Upper lobe of right lung (tissue), 1 donor: ENCODE results near the gene LPP. TPM values are rescaled to one million over a fixed set of nuclear protein-coding genes. Genes with fewer than 3 reads are reported as not detected.

Source experiments
- ATAC-seq: fragments of 200-7000 bp; cut with Tn5 transposase; one replicate; pipeline ENCODE4 v1.9.1; 2020; ENCODE audit warnings: mild to moderate bottlenecking, moderate library complexity
- DNase-seq: peaks from one replicate; pipeline ENCODE4 v3.0.0-alpha.2; 2020
- H3K27ac ChIP-seq: fragments of 200-600 bp; one replicate; pipeline ENCODE4 v1.8.0; 2022
- H3K27me3 ChIP-seq: fragments of 200-600 bp; one replicate; pipeline ENCODE4 v1.8.0; 2022; ENCODE audit warnings: mild to moderate bottlenecking
- H3K36me3 ChIP-seq: fragments of 200-600 bp; one replicate; pipeline ENCODE4 v1.8.0; 2022
- H3K4me1 ChIP-seq: fragments of 200-600 bp; one replicate; pipeline ENCODE4 v1.8.0; 2022
- H3K4me3 ChIP-seq: fragments of 200-600 bp; one replicate; pipeline ENCODE4 v1.8.0; 2022; ENCODE audit warnings: mild to moderate bottlenecking
- H3K9me3 ChIP-seq: fragments of 200-600 bp; one replicate; pipeline ENCODE4 v1.8.0; 2022
- intact Hi-C: fragments of 100-400 bp; cut with DNase I; formaldehyde crosslinking; loops from one replicate; pipeline ENCODE4 v1.11.0; 2022
- total RNA-seq: library from RNA; stranded (reverse); fragmentation: NEBNext Ultra II Directional; extraction: Animal tissue kit (Norgen Biotek cat#: 25700); gene quantifications from one replicate; pipeline ENCODE4 v1.2.1, GENCODE V29; 2021
- TF ChIP-seq, protein P1 (sequence below): fragments of 200-600 bp; IDR thresholded peaks from one replicate; pipeline ENCODE4 v1.8.0; 2022; ENCODE audit warnings: antibody characterized with exemption
- donor health status: DM: no; HTN: yes; CAD: no; lungs with severe emphysema.

Gene LPP
- total RNA-seq, 1 donor from 2014 or later: 191 TPM

DNA sequence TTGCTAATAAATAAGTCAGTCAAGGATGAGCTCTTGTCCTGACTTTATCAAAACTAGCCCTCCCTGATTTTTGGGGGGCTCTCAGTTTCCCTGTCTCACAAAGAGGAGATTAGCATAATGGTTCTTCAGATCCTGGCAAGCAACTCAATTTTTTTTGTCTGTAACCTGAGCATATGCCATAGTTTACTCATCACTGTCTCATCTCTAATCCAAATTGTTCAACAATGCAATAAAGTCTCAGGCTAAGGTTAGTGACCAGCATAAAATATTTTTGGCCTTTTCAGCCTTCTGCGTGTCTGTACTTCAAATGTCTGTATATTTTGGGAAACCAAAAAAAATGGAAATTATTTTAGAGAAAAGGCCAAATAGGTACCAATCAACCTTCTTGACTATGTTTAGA lies 552.2 kb downstream of the LPP start:
- Histone ChIP-seq H3K36me3 (no peaks in the 10 kb centered on the region), H3K27ac (no peak overlapping the region), H3K4me3 (no peak overlapping the region), H3K27me3 (no peaks in the 10 kb centered on the region), H3K9me3 (no peaks in the 10 kb centered on the region), H3K4me1 (peaks cover 9% of the 10 kb centered on the region)
- TF ChIP-seq, protein P1, sequence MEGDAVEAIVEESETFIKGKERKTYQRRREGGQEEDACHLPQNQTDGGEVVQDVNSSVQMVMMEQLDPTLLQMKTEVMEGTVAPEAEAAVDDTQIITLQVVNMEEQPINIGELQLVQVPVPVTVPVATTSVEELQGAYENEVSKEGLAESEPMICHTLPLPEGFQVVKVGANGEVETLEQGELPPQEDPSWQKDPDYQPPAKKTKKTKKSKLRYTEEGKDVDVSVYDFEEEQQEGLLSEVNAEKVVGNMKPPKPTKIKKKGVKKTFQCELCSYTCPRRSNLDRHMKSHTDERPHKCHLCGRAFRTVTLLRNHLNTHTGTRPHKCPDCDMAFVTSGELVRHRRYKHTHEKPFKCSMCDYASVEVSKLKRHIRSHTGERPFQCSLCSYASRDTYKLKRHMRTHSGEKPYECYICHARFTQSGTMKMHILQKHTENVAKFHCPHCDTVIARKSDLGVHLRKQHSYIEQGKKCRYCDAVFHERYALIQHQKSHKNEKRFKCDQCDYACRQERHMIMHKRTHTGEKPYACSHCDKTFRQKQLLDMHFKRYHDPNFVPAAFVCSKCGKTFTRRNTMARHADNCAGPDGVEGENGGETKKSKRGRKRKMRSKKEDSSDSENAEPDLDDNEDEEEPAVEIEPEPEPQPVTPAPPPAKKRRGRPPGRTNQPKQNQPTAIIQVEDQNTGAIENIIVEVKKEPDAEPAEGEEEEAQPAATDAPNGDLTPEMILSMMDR: no peak
- no peak for DNase-seq
- no peak for ATAC-seq
- intact Hi-C loops: no loop called here

DNA sequence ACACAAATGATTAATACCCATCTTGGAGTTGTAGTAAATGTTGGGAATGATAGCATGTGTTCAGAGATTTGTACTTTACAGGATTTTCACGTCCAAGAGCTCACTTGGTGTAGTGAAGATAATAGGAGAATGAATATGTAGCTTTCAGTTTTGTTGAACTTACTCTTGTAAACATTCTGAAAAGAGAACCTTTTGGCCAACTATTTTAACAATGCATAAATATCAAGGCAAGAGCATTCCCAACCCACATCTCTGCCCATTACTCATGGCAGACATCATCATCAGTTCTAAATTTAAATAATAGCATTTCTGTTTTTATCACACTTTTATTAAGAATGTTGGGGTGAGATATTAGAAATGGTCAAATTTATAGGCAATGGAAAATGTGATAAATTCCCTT lies 552.6 kb downstream of the LPP start:
- Histone ChIP-seq H3K4me3 (no peak overlapping the region), H3K36me3 (no peaks in the 10 kb centered on the region), H3K27me3 (no peaks in the 10 kb centered on the region), H3K9me3 (no peaks in the 10 kb centered on the region), H3K27ac (no peak overlapping the region), H3K4me1 (peaks cover 12% of the 10 kb centered on the region)
- ATAC-seq (no peak), DNase-seq (no peak)
- TF ChIP-seq, protein P1: no peak
- intact Hi-C loops: no loop called here

DNA sequence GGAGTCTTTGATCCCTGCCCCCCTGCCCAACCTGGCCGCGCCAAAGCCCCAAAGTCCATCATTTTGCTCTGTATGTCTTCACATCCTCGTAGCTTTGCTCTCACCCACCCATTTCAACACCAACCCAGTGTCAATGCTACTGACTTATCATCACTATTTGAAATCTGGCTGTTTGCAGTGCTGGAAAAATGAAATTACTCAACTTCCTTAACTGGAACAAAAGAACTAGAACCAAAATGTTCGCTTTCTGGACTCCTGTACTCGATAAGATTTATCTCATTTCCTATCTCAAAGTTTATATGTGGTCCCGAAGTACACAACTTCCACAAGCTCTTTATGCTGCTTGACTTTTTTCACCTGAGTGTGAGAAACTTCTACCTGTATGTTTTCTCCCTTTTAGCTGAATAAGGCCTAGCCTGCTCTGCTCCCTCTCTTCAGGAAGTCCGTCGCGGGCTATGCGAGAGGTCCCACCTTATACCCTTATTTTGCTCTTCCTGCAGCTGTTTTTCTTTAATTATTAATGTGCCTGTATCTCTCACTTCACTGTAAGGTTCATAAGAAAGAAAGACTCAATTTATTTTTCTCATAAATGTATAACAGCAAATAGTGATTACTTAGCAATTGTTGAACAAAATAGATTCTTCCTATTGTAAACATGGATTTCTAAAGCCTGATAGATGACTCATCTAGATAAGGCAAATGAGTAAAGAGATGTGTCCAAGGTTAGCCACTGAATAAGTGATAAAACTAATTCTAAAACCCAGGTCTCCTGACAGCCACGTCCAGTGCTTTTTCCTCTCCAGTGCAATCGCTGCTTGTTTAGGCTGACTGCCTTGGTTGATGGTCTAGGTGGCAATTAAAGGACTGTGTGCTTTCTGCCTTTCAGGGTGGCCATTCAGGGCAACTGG lies 553.7 kb downstream of the LPP start:
- peaks cover 22% of the 10 kb centered on the region for H3K4me1 ChIP-seq
- intact Hi-C loops: no loop called here
- TF ChIP-seq, protein P1: no peak
- no peaks in the 10 kb centered on the region for H3K27me3 ChIP-seq
- no peak overlapping the region for H3K4me3 ChIP-seq
- ATAC-seq (peak; percentile 48), DNase-seq (no peak)
- H3K27ac ChIP-seq: no peak overlapping the region
- H3K9me3 ChIP-seq: no peaks in the 10 kb centered on the region
- no peaks in the 10 kb centered on the region for H3K36me3 ChIP-seq

DNA sequence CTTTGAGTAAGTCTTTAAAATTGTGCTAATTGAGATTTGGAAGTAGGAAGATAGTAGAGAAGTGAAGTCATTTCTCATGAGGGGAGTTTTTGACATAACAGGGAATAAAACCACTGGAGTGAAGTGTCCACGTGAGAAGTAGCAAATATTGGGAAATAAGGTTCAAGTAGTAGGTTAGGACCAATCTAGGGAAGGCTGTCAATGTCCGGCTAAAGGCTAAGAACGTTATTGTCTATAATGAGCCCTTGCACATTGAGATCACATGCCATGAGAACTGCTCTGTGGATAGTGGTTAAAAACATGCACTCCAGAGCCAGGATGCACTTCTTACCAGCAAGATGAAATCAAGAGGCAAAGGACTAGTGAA lies 557.9 kb downstream of the LPP start:
- no peaks in the 10 kb centered on the region for H3K27me3 ChIP-seq
- H3K27ac ChIP-seq: peak overlapping the region; percentile 33
- no peaks in the 10 kb centered on the region for H3K9me3 ChIP-seq
- TF ChIP-seq, protein P1: no peak
- intact Hi-C loops: no loop called here
- H3K4me3 ChIP-seq: no peak overlapping the region
- ATAC-seq (peak; percentile 74), DNase-seq (no peak)
- H3K36me3 ChIP-seq: no peaks in the 10 kb centered on the region
- peaks cover 27% of the 10 kb centered on the region for H3K4me1 ChIP-seq

DNA sequence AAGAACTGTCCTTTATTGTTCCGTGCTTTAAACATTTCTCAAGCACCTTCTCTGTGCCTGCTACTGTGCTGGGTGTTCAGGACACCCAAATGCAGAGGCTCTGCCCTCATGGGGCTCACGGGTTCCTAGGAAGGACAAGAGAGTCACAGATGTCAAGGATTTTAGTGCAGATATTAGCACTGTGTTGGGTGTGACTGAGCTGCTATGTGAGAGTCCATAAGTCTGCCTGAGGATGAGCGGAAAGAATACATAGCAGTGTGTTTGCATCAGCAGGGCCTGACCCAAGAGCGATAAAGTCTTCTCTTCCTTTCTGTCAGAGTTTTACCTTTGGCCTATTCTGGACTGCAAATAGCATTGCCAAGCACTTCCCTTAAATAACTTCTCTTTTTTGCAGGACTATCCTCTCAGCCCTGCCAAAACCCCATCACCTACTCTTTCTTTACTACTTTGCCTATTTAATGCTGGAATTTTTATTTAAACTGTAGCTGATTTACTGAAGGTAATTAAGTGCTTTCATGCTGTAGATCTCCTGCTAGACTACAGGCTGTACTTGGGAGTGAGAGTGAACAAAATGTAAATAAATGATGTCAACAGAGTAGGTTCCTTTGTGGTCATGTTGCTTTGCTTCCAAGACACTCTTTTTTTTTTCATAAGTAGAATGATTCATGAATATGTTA lies 558.4 kb downstream of the LPP start:
- no peak overlapping the region for H3K4me3 ChIP-seq
- H3K9me3 ChIP-seq: no peaks in the 10 kb centered on the region
- peaks cover 23% of the 10 kb centered on the region for H3K4me1 ChIP-seq
- DNase-seq: no peak
- H3K27ac ChIP-seq: peak overlapping the region; percentile 33
- no peaks in the 10 kb centered on the region for H3K27me3 ChIP-seq
- peak; percentile 90 for ATAC-seq
- TF ChIP-seq, protein P1: no peak
- intact Hi-C loops: no loop called here
- H3K36me3 ChIP-seq: no peaks in the 10 kb centered on the region
